Measurements from ENCODE around the gene KCNQ1OT1.

Gene KCNQ1OT1

GRCh38 chr11:2581151-2581930 is 118.5 kb downstream of the KCNQ1OT1 start:
- peaks cover 12% of the 10 kb centered on the region; the same call in 1 of the 2 replicates for H3K4me1 ChIP-seq (ENCODE audit: control insufficient read depth, insufficient read depth, low read length)
- H3K36me3 ChIP-seq (ENCODE audit: control insufficient read depth, insufficient read depth, low read length): no peaks in the 10 kb centered on the region
- no peaks in the 10 kb centered on the region for H3K9me3 ChIP-seq (ENCODE audit: control insufficient read depth, insufficient read depth, low read depth, low read length)
- peaks cover 79% of the 10 kb centered on the region for H3K27me3 ChIP-seq (ENCODE audit: control insufficient read depth, insufficient read depth, low read length)
- no peak overlapping the region for H3K27ac ChIP-seq (ENCODE audit: low read depth, low read length)
- no peak overlapping the region for H3K4me3 ChIP-seq (ENCODE audit: low read depth, low read length)
- H3K9ac ChIP-seq (ENCODE audit: low read length): no peak overlapping the region

GRCh38 chr11:2580571-2581001 is 119.2 kb downstream of the KCNQ1OT1 start:
- peaks cover 79% of the 10 kb centered on the region for H3K27me3 ChIP-seq (ENCODE audit: control insufficient read depth, insufficient read depth, low read length)
- H3K9ac ChIP-seq (ENCODE audit: low read length): no peak overlapping the region
- no peaks in the 10 kb centered on the region for H3K9me3 ChIP-seq (ENCODE audit: control insufficient read depth, insufficient read depth, low read depth, low read length)
- H3K27ac ChIP-seq (ENCODE audit: low read depth, low read length): no peak overlapping the region
- no peaks in the 10 kb centered on the region for H3K36me3 ChIP-seq (ENCODE audit: control insufficient read depth, insufficient read depth, low read length)
- H3K4me3 ChIP-seq (ENCODE audit: low read depth, low read length): no peak overlapping the region
- peaks cover 12% of the 10 kb centered on the region; the same call in 1 of the 2 replicates for H3K4me1 ChIP-seq (ENCODE audit: control insufficient read depth, insufficient read depth, low read length)

GRCh38 chr11:2580061-2580421 is 119.8 kb downstream of the KCNQ1OT1 start:
- no peak overlapping the region for H3K4me3 ChIP-seq (ENCODE audit: low read depth, low read length)
- H3K27ac ChIP-seq (ENCODE audit: low read depth, low read length): no peak overlapping the region
- H3K27me3 ChIP-seq (ENCODE audit: control insufficient read depth, insufficient read depth, low read length): peaks cover 77% of the 10 kb centered on the region
- H3K36me3 ChIP-seq (ENCODE audit: control insufficient read depth, insufficient read depth, low read length): no peaks in the 10 kb centered on the region
- no peaks in the 10 kb centered on the region for H3K9me3 ChIP-seq (ENCODE audit: control insufficient read depth, insufficient read depth, low read depth, low read length)
- no peak overlapping the region for H3K9ac ChIP-seq (ENCODE audit: low read length)
- peaks cover 12% of the 10 kb centered on the region; the same call in 1 of the 2 replicates for H3K4me1 ChIP-seq (ENCODE audit: control insufficient read depth, insufficient read depth, low read length)

GRCh38 chr11:2579315-2580060 is 120.3 kb downstream of the KCNQ1OT1 start:
- Histone ChIP-seq H3K9me3 (ENCODE audit: control insufficient read depth, insufficient read depth, low read depth, low read length) (no peaks in the 10 kb centered on the region), H3K27me3 (ENCODE audit: control insufficient read depth, insufficient read depth, low read length) (peaks cover 75% of the 10 kb centered on the region), H3K4me3 (ENCODE audit: low read depth, low read length) (no peak overlapping the region), H3K36me3 (ENCODE audit: control insufficient read depth, insufficient read depth, low read length) (no peaks in the 10 kb centered on the region), H3K4me1 (ENCODE audit: control insufficient read depth, insufficient read depth, low read length) (peaks cover 12% of the 10 kb centered on the region; the same call in 1 of the 2 replicates), H3K27ac (ENCODE audit: low read depth, low read length) (no peak overlapping the region), H3K9ac (ENCODE audit: low read length) (no peak overlapping the region)

GRCh38 chr11:2578929-2579270 is 120.9 kb downstream of the KCNQ1OT1 start:
- H3K27me3 ChIP-seq (ENCODE audit: control insufficient read depth, insufficient read depth, low read length): peaks cover 72% of the 10 kb centered on the region
- peaks cover 12% of the 10 kb centered on the region; the same call in 1 of the 2 replicates for H3K4me1 ChIP-seq (ENCODE audit: control insufficient read depth, insufficient read depth, low read length)
- no peak overlapping the region for H3K27ac ChIP-seq (ENCODE audit: low read depth, low read length)
- H3K36me3 ChIP-seq (ENCODE audit: control insufficient read depth, insufficient read depth, low read length): no peaks in the 10 kb centered on the region
- no peak overlapping the region for H3K9ac ChIP-seq (ENCODE audit: low read length)
- H3K9me3 ChIP-seq (ENCODE audit: control insufficient read depth, insufficient read depth, low read depth, low read length): no peaks in the 10 kb centered on the region
- no peak overlapping the region for H3K4me3 ChIP-seq (ENCODE audit: low read depth, low read length)

GRCh38 chr11:2577991-2578928 is 121.5 kb downstream of the KCNQ1OT1 start:
- Histone ChIP-seq H3K36me3 (ENCODE audit: control insufficient read depth, insufficient read depth, low read length) (no peaks in the 10 kb centered on the region), H3K27me3 (ENCODE audit: control insufficient read depth, insufficient read depth, low read length) (peaks cover 71% of the 10 kb centered on the region), H3K9me3 (ENCODE audit: control insufficient read depth, insufficient read depth, low read depth, low read length) (no peaks in the 10 kb centered on the region), H3K9ac (ENCODE audit: low read length) (no peak overlapping the region), H3K4me1 (ENCODE audit: control insufficient read depth, insufficient read depth, low read length) (peaks cover 12% of the 10 kb centered on the region; the same call in 1 of the 2 replicates), H3K27ac (ENCODE audit: low read depth, low read length) (no peak overlapping the region), H3K4me3 (ENCODE audit: low read depth, low read length) (no peak overlapping the region)

GRCh38 chr11:2577031-2577990 is 122.5 kb downstream of the KCNQ1OT1 start:
- Histone ChIP-seq H3K4me3 (ENCODE audit: low read depth, low read length) (no peak overlapping the region), H3K27me3 (ENCODE audit: control insufficient read depth, insufficient read depth, low read length) (peaks cover 71% of the 10 kb centered on the region), H3K36me3 (ENCODE audit: control insufficient read depth, insufficient read depth, low read length) (no peaks in the 10 kb centered on the region), H3K4me1 (ENCODE audit: control insufficient read depth, insufficient read depth, low read length) (peaks cover 12% of the 10 kb centered on the region; the same call in 1 of the 2 replicates), H3K9me3 (ENCODE audit: control insufficient read depth, insufficient read depth, low read depth, low read length) (no peaks in the 10 kb centered on the region), H3K9ac (ENCODE audit: low read length) (no peak overlapping the region), H3K27ac (ENCODE audit: low read depth, low read length) (no peak overlapping the region)

GRCh38 chr11:2576549-2576948 is 123.2 kb downstream of the KCNQ1OT1 start:
- H3K36me3 ChIP-seq (ENCODE audit: control insufficient read depth, insufficient read depth, low read length): no peaks in the 10 kb centered on the region
- peaks cover 12% of the 10 kb centered on the region; the same call in 1 of the 2 replicates for H3K4me1 ChIP-seq (ENCODE audit: control insufficient read depth, insufficient read depth, low read length)

GRCh38 chr11:2576111-2576510 is 123.7 kb downstream of the KCNQ1OT1 start:
- H3K9ac ChIP-seq (ENCODE audit: low read length): no peak overlapping the region
- no peak overlapping the region for H3K27ac ChIP-seq (ENCODE audit: low read depth, low read length)
- no peaks in the 10 kb centered on the region for H3K36me3 ChIP-seq (ENCODE audit: control insufficient read depth, insufficient read depth, low read length)
- peaks cover 68% of the 10 kb centered on the region for H3K27me3 ChIP-seq (ENCODE audit: control insufficient read depth, insufficient read depth, low read length)
- no peaks in the 10 kb centered on the region for H3K9me3 ChIP-seq (ENCODE audit: control insufficient read depth, insufficient read depth, low read depth, low read length)
- H3K4me3 ChIP-seq (ENCODE audit: low read depth, low read length): no peak overlapping the region
- peaks cover 12% of the 10 kb centered on the region; the same call in 1 of the 2 replicates for H3K4me1 ChIP-seq (ENCODE audit: control insufficient read depth, insufficient read depth, low read length)

More at GRCh38 chr11:2576549-2576948, 123.2 kb downstream of the KCNQ1OT1 start:
- Histone ChIP-seq H3K27ac (ENCODE audit: low read depth, low read length) (no peak overlapping the region), H3K27me3 (ENCODE audit: control insufficient read depth, insufficient read depth, low read length) (peaks cover 70% of the 10 kb centered on the region), H3K4me3 (ENCODE audit: low read depth, low read length) (no peak overlapping the region), H3K9ac (ENCODE audit: low read length) (no peak overlapping the region), H3K9me3 (ENCODE audit: control insufficient read depth, insufficient read depth, low read depth, low read length) (no peaks in the 10 kb centered on the region)

- Histone ChIP-seq H3K4me1 (ENCODE audit: control insufficient read depth, insufficient read depth, low read length) (peaks cover 12% of the 10 kb centered on the region; the same call in 1 of the 2 replicates), H3K27ac (ENCODE audit: low read depth, low read length) (no peak overlapping the region), H3K4me3 (ENCODE audit: low read depth, low read length) (no peak overlapping the region), H3K9me3 (ENCODE audit: control insufficient read depth, insufficient read depth, low read depth, low read length) (no peaks in the 10 kb centered on the region), H3K9ac (ENCODE audit: low read length) (no peak overlapping the region), H3K27me3 (ENCODE audit: control insufficient read depth, insufficient read depth, low read length) (peaks cover 68% of the 10 kb centered on the region), H3K36me3 (ENCODE audit: control insufficient read depth, insufficient read depth, low read length) (no peaks in the 10 kb centered on the region)
These were observed 124.2 kb downstream of the KCNQ1OT1 start for GRCh38 chr11:2575591-2576051.
